Left colon (tissue), 2 donors: ENCODE data around the gene BCAR1. TPM values are rescaled to one million over a fixed set of nuclear protein-coding genes. Genes with fewer than 3 reads are reported as not detected.
"Not testable (repeated sequence)": the region's sequence is repeated elsewhere in the genome, so short reads cannot be mapped to it uniquely, and the experiment has no call there.

Source experiments
- ATAC-seq: fragments of 200-7000 bp; cut with Tn5 transposase; one replicate; pipeline ENCODE4 v1.9.1; 2020; ENCODE audit warnings: mild to moderate bottlenecking, moderate library complexity
- DNase-seq, 2 donors: peaks; one replicate each; pipeline ENCODE4 v3.0.0-alpha.2; 2020
- intact Hi-C, 2 donors: fragments of 100-400 bp; cut with DNase I in 1 of 2; cut with micrococcal nuclease in 1 of 2; formaldehyde crosslinking; loops; one replicate each; pipeline versions ENCODE4 v1.11.2 to v1.14.0; 2022; cut with DNase I, micrococcal nuclease
- long read RNA-seq: library from polyadenylated mRNA; unstranded; transcript quantifications from one replicate; pipeline ENCODE4 v2.0.0, GENCODE V29; 2021
- total RNA-seq, 2 donors: library from RNA; stranded (reverse); fragmentation: NEBNext Ultra II Directional; extraction: Animal tissue kit (Norgen Biotek cat#: 25700); gene quantifications; one replicate each; pipeline ENCODE4 v1.2.1, GENCODE V29; 2021
- donor health status: DM: no; HTN: no; CAD: no.
- donor health status: DM: yes; HTN: yes; CAD: no.

The BCAR1 gene
- total RNA-seq: 100 to 1,000 TPM; 139 to 145 TPM
- long read RNA-seq, transcript BCAR1-201 (7 exons, 3,221 nt): minor isoform, 16 of 243 reads
- long read RNA-seq, transcript BCAR1-207 (7 exons, 3,192 nt): minor isoform, 16 of 243 reads
- long read RNA-seq, transcript BCAR1-212 (3 exons, 2,692 nt): major isoform, 95 of 243 reads
- long read RNA-seq, partial matches to known transcripts: 92 of 243 reads
- long read RNA-seq, other reads (novel, unspliced or antisense): 24 of 243 reads

DNA sequence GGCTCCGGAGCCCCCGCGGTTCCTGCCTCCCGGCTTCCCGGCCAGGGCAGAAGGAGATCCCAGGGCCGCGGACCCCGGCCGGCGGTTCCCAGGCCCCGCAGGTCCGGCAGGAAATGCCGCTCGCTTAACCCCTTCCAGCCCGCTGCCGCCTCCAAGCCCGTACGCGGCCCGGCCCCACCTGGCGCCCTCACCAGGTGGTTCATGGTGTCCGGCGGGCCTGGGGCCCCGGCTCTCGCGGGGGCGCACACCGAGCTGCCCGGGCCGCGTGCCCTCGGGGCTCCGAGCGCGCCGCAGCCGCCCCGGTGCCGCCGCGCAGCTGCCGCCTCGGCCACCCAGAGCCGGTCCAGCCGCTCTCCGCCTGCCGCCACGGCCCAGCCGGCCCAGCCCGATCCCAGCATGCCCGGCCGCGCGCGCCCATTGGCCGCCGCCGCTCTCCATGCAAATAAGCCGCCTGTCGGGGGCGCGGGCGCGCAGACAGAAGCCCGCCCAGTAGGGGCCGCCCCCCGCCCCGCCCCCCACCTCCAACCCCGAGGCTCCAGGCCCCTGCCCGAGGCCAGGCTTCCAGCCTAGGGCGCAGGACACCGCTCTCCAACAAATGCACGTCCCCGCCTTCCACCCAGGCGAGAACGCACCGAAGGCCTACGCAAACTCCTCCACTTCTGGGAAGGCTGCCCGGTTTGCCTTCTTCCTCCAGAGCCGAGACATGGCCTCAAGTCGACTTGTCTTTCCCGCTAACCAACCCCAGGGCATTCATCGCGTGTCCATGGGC, at the start of gene BCAR1:
Gene BCAR1 (minus strand): TSS at position 345 of the 769 bp plus-strand sequence. CDS start 142 bp downstream, at position 203.
- DNase-seq: peak; percentile 87 to 91
- intact Hi-C loops: no loop called here
- ATAC-seq: peak; percentile 64

DNA sequence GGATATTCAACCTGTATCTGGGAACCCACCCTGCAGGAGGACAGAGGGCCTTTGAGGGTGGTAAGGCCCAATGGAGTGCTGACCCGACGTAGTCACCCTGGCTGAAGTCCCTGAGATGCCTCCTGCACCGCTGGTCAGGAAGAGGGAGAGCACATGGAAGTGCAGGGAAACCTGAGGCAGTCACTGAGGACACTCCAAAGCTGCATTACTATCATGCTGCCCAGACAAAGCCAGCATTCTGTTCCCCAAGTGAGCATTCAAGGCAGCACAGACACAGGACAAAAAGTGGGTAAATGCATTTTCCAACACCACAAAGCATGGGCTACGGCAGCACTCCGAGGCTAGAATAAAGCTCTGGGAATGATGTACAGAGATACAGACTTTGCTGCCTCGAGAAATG, 46.8 kb upstream of the BCAR1 start:
- ATAC-seq (no peak), DNase-seq (no peak)
- intact Hi-C loops: no loop called here

DNA sequence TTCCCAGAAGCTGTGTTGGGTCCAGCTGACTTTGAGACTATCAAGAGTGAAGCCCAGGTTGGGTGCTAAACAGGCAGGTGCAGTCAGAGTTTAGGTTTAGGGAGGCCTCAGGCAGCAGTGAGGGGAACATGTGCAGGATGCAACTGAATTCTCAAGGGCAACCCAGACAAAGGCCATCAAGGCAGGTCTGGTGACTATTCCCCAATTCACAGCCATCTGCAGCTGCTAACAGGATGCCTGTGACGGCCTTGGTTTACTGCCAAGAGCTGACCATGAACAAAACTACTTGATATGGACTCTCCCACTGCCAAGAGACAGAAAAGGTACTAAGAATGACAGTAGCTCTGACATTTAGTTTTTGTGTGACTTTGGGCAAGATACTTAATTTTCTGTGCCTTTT, 45.2 kb upstream of the BCAR1 start:
- DNase-seq (no peak), ATAC-seq (no peak)
- intact Hi-C loops: no loop called here

GRCh38 chr16:75294773-75295459, 43.5 kb upstream of the BCAR1 start:
- intact Hi-C loops: no loop called here
- DNase-seq (no peak), ATAC-seq (no peak)

DNA sequence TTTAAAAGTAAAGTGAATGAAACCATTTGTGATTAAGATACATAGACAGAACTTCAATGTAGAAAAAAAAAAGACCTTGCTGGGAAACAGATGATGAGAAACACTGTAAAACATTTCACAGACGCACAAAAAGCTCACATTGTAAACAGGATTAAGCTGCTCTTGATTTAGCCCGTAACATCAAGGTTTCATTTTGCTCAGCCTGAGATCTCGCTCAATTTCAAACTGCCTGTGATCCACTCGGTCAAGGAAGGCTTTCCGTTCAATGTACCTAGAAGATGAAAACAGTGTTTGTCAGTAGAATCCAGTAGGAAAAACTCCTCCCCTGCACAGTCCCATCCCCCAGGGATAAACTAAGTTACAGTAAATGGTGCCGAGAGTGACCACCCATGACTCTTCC, 42.3 kb upstream of the BCAR1 start:
- intact Hi-C loops: no loop called here
- ATAC-seq: no peak
- DNase-seq: no peak

GRCh38 chr16:75293173-75293572, 41.7 kb upstream of the BCAR1 start:
- intact Hi-C loops: no loop called here
- no peak for DNase-seq
- no peak for ATAC-seq

DNA sequence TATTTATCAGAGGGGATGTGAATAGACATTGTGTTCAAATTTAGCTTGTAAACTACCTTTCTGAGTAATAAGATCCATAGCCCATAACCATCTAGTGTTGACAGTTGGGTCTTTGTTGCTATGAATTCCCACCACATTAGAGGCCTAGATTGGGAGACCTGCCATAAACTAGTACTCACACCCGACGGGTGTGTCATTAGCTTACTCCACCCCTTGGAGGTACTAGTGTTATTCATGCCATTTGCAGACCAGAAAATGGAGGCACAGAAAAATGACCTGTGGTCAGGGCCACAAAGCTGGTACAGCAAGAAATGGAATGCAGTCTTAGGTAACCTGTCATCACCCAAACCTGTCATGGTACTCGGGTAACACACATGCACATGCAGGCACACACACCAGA, 41.3 kb upstream of the BCAR1 start:
- no peak for ATAC-seq
- DNase-seq: no peak
- intact Hi-C loops: no loop called here

- DNase-seq (no peak), ATAC-seq (peak; percentile 25)
- intact Hi-C loops: no loop called here
These were observed 37.8 kb upstream of the BCAR1 start for GRCh38 chr16:75289189-75289588.

GRCh38 chr16:75288596-75289120, 37.2 kb upstream of the BCAR1 start:
- ATAC-seq (no peak), DNase-seq (no peak)
- intact Hi-C loops: no loop called here

DNA sequence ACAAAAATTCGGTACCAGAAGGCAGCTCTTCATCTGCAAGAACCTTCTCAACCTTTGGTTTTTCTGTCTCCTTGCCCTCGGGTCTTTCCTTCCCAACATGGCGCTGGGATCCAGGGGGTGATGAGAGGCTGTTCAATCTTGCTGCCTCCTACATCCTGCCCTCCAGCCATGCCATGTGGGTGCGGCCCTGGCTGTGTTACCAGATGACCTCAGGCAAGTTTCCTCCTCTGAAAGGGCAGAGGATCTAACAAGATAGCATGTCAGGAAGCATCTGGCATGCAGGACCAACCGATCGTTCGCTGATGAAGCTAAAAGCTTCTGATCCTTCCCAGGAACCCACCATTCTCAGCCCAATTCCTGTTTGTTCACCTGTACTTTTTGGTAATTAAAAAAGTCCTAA, 36.8 kb upstream of the BCAR1 start:
- intact Hi-C loops: no loop called here
- ATAC-seq: peak; percentile 26
- no peak for DNase-seq

- intact Hi-C loops: no loop called here
- DNase-seq (peak in 1 of 2 donors; percentile 41), ATAC-seq (peak; percentile 91)
These were observed 36.3 kb upstream of the BCAR1 start for GRCh38 chr16:75287708-75288107.

DNA sequence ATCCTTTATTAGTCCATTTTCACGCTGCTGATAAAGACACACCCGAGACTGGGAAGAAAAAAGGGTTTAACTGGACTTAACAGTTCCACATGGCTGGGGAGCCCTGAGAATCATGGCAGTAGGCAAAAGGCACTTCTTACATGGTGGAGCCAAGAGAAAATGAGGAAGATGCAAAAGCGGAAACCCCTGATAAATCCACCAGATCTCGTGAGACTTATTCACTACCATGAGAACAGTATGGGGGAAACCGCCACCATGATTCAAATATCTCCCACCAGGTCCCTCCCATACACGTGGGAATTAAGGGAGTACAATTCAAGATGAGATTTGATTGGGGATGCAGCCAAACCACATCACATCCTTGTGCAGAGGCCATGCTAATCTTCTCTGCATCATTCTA, 35.0 kb upstream of the BCAR1 start:
- intact Hi-C loops: no loop called here
- ATAC-seq (no peak), DNase-seq (no peak)

DNA sequence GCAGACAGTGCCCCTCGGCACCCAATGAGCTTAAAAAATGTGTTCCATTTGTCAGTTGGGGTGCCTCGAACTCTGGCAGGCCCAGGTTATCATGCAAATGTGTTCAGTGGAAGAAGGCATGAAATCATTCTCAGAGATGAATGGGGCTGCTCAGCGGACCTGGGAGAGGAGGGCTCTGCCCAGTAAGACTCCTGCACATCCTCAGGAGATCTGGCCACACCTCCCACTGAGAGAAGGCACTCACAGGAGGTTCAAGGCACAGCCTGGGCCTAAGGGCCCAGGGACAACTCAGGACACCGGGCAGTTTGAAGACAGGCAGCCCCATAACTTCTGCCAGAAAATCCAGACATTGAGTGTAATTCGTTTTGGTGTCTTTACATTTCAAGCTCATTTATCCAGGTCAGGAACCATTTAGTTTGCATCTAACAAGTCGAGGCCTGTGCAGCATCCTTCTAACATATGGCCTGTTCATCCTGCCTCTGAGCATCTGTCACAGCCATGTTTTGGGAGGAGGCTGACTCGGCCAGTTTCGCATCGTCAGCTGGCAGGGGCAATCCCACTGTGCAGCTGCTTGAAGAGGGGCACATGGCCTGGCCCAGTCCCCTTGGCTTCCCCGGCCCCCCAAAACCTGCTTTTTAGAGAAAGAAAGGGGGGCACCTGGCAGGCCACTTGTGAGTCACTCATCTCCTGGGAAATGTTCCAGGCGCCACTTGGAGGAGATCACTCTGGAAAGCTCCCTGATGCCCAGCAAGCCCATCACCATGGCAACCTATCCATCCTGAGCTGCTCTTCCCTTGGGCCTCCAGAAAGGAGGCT, 31.2 kb upstream of the BCAR1 start:
- no peak for DNase-seq
- intact Hi-C loops: no loop called here
- no peak for ATAC-seq

DNA sequence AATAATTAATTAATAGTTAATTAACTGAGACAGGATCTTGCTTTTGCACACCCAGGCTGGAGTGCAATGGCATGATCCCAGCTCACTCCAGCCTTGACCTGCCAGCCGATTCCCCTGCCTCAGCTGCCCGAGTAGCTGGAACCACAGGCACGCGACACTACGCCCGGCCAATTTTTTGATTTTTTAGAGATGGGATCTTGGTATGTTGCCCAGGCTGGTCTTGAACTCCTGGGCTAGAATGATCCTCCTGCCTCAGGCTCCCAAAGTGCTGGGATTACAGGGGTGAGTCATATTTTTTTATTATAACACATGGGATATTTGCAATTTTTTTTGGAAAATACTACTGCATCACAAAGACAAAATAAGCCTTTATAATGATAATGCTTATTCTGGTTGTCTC, 30.4 kb upstream of the BCAR1 start:
- ATAC-seq (no peak), DNase-seq (no peak)
- intact Hi-C loops: no loop called here

DNA sequence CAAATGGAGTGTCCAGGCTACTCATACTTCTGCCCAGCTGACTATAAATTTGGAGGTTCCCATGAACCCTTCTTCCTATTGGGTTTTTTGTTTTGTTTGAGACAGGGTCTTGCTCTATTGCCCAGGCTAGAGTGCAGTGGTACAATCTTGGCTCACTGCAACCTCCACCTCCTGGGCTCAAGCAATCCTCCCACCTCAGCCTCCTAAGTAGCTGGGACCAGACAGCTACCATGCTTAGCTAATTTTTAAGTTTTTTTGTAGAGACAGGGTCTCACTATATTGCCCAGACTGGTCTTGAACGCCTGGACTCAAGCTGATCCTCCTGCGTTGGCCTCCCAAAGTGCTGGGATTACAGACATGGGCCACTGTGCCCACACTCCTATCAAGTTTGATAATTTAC, 29.6 kb upstream of the BCAR1 start:
- DNase-seq, ATAC-seq, intact Hi-C loops: not testable (repeated sequence)

- ATAC-seq (no peak), DNase-seq (no peak)
- intact Hi-C loops: no loop called here
These were observed 28.9 kb upstream of the BCAR1 start for GRCh38 chr16:75280331-75280804.

- intact Hi-C loops: no loop called here
- ATAC-seq: no peak
These were observed 27.9 kb upstream of the BCAR1 start for GRCh38 chr16:75279305-75279704.

GRCh38 chr16:75273054-75273925, 21.9 kb upstream of the BCAR1 start:
- ATAC-seq (no peak), DNase-seq (no peak)
- intact Hi-C loops: no loop called here

More at GRCh38 chr16:75279305-75279704, 27.9 kb upstream of the BCAR1 start:
- no peak for DNase-seq
